SK-N-SH treated with all-trans-retinoic acid at 6 μM for 48 hours (cell line): Measurements from ENCODE around the gene HOMER1.

Source experiments
- ATAC-seq: fragments of 200-7000 bp; cut with Tn5 transposase; 3 replicates; pipeline ENCODE4 v1.9.1; 2020; ENCODE audit warnings: mild to moderate bottlenecking, moderate library complexity
- ARNTL ChIP-seq: fragments of 450-650 bp; formaldehyde crosslinking; IDR thresholded peaks from 2 replicates; pipeline ENCODE4 v1.5.0; 2020; ENCODE audit warnings: low read depth, mild to moderate bottlenecking, moderate library complexity, borderline replicate concordance
- BACH2 ChIP-seq: fragments of 250-450 bp; sonication (Bioruptor Pico); IDR thresholded peaks from 2 replicates; pipeline ENCODE4 v1.9.0; 2021; ENCODE audit warnings: mild to moderate bottlenecking, borderline replicate concordance
- CSDC2 ChIP-seq: fragments of 250-450 bp; sonication (Bioruptor Pico); IDR thresholded peaks from 2 replicates; pipeline ENCODE4 v1.5.0; 2020; ENCODE audit warnings: mild to moderate bottlenecking, moderate library complexity
- ESRRG ChIP-seq: fragments of 250-450 bp; sonication (Bioruptor Pico); IDR thresholded peaks from 2 replicates; pipeline ENCODE4 v1.6.1; 2021; ENCODE audit warnings: mild to moderate bottlenecking
- GLIS3 ChIP-seq: fragments of 250-450 bp; sonication (Bioruptor Pico); IDR thresholded peaks from 2 replicates; pipeline ENCODE4 v1.5.0; 2020; ENCODE audit warnings: mild to moderate bottlenecking, moderate library complexity
- OSR1 ChIP-seq: fragments of 250-450 bp; sonication (Bioruptor Pico); IDR thresholded peaks from 2 replicates; pipeline ENCODE4 v1.8.0; 2022; ENCODE audit warnings: moderate library complexity, mild to moderate bottlenecking, inconsistent platforms
- PPARA ChIP-seq: fragments of 250-450 bp; sonication (Bioruptor Pico); IDR thresholded peaks from 2 replicates; pipeline ENCODE4 v1.5.0; 2020; ENCODE audit warnings: mild to moderate bottlenecking, borderline replicate concordance
- SNAI2 ChIP-seq: fragments of 250-450 bp; sonication (Bioruptor Pico); IDR thresholded peaks from 2 replicates; pipeline ENCODE4 v1.5.0; 2020; ENCODE audit warnings: mild to moderate bottlenecking, moderate library complexity
- TCF4 ChIP-seq: fragments of 250-450 bp; sonication (Bioruptor Pico); IDR thresholded peaks from 2 replicates; pipeline ENCODE4 v1.8.0; 2021; ENCODE audit warnings: mild to moderate bottlenecking, moderate library complexity, borderline replicate concordance
- TOX ChIP-seq: fragments of 250-450 bp; sonication (Bioruptor Pico); IDR thresholded peaks from 2 replicates; pipeline ENCODE4 v1.8.0; 2021; ENCODE audit warnings: mild to moderate bottlenecking, moderate library complexity, borderline replicate concordance
- ZC3H10 ChIP-seq: fragments of 250-450 bp; sonication (Bioruptor Pico); IDR thresholded peaks from 2 replicates; pipeline ENCODE4 v1.5.1; 2021; ENCODE audit warnings: mild to moderate bottlenecking, moderate library complexity
- ZFP30 ChIP-seq: fragments of 450-650 bp; formaldehyde crosslinking; IDR thresholded peaks from 2 replicates; pipeline ENCODE4 v1.5.0; 2022; ENCODE audit warnings: mild to moderate bottlenecking, moderate library complexity
- ZNF565 ChIP-seq: fragments of 450-650 bp; formaldehyde crosslinking; conservative IDR thresholded peaks from 2 replicates; pipeline ENCODE4 v1.5.0; 2020; ENCODE audit warnings: low read depth, mild to moderate bottlenecking, moderate library complexity
- ZNF70 ChIP-seq: fragments of 450-650 bp; formaldehyde crosslinking; IDR thresholded peaks from 2 replicates; pipeline ENCODE4 v1.5.0; 2020; ENCODE audit warnings: mild to moderate bottlenecking, moderate library complexity
- ZNF8 ChIP-seq: fragments of 450-650 bp; formaldehyde crosslinking; IDR thresholded peaks from 2 replicates; pipeline ENCODE4 v1.5.0; 2020; ENCODE audit warnings: mild to moderate bottlenecking, moderate library complexity
- TF ChIP-seq, protein P1 (sequence below): fragments of 250-450 bp; sonication (Bioruptor Pico); IDR thresholded peaks from 2 replicates; pipeline ENCODE4 v1.8.0; 2020; ENCODE audit warnings: mild to moderate bottlenecking, moderate library complexity, borderline replicate concordance
- TF ChIP-seq, protein P2 (sequence below): fragments of 250-450 bp; sonication (Bioruptor Pico); IDR thresholded peaks from 2 replicates; pipeline ENCODE4 v1.8.0; 2021; ENCODE audit warnings: low read depth, mild to moderate bottlenecking, moderate library complexity, borderline replicate concordance
- TF ChIP-seq, protein P3 (sequence below): fragments of 250-450 bp; sonication (Bioruptor Pico); IDR thresholded peaks from 2 replicates; pipeline ENCODE4 v1.5.0; 2020; ENCODE audit warnings: mild to moderate bottlenecking, moderate library complexity
- TF ChIP-seq, protein P4 (sequence below): fragments of 250-450 bp; sonication (Bioruptor Pico); IDR thresholded peaks from 2 replicates; pipeline ENCODE4 v1.5.1; 2021; ENCODE audit warnings: mild to moderate bottlenecking, moderate library complexity
- TF ChIP-seq, protein P5 (sequence below): fragments of 250-450 bp; sonication (Bioruptor Pico); IDR thresholded peaks from 2 replicates; pipeline ENCODE4 v1.5.1; 2020; ENCODE audit warnings: low read depth, mild to moderate bottlenecking, moderate library complexity

Gene HOMER1

DNA sequence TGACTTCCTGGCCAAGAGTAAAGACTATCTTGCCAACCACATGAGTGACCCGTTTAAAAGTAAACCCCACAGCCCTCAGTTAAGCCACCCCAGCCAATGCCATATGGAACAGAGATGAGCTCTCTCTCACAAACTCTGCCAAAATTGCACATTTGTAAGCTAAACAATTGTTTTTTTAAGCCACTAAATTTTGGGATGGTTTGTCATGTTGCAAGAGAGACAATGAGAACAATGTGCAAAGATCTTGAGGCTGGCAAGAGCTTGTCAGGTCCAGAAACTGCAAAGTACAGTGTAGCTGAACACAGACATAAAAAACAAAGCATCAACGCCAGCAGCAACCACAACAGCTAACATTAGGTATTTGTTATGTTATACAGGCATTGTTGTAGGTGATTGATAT is 27.8 kb downstream of the HOMER1 start:
- TF ChIP-seq ESRRG (CRISPR knock-in tag) (no peak), ZFP30 (no peak), OSR1 (CRISPR knock-in tag) (no peak), PPARA (CRISPR knock-in tag) (no peak)
- TF ChIP-seq, protein P1, sequence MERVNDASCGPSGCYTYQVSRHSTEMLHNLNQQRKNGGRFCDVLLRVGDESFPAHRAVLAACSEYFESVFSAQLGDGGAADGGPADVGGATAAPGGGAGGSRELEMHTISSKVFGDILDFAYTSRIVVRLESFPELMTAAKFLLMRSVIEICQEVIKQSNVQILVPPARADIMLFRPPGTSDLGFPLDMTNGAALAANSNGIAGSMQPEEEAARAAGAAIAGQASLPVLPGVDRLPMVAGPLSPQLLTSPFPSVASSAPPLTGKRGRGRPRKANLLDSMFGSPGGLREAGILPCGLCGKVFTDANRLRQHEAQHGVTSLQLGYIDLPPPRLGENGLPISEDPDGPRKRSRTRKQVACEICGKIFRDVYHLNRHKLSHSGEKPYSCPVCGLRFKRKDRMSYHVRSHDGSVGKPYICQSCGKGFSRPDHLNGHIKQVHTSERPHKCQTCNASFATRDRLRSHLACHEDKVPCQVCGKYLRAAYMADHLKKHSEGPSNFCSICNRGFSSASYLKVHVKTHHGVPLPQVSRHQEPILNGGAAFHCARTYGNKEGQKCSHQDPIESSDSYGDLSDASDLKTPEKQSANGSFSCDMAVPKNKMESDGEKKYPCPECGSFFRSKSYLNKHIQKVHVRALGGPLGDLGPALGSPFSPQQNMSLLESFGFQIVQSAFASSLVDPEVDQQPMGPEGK (CRISPR knock-in tag), result no peak
- TF ChIP-seq, protein P2, sequence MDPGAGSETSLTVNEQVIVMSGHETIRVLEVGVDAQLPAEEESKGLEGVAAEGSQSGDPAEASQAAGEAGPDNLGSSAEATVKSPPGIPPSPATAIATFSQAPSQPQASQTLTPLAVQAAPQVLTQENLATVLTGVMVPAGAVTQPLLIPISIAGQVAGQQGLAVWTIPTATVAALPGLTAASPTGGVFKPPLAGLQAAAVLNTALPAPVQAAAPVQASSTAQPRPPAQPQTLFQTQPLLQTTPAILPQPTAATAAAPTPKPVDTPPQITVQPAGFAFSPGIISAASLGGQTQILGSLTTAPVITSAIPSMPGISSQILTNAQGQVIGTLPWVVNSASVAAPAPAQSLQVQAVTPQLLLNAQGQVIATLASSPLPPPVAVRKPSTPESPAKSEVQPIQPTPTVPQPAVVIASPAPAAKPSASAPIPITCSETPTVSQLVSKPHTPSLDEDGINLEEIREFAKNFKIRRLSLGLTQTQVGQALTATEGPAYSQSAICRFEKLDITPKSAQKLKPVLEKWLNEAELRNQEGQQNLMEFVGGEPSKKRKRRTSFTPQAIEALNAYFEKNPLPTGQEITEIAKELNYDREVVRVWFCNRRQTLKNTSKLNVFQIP (CRISPR knock-in tag), result no peak
- TF ChIP-seq, protein P3, sequence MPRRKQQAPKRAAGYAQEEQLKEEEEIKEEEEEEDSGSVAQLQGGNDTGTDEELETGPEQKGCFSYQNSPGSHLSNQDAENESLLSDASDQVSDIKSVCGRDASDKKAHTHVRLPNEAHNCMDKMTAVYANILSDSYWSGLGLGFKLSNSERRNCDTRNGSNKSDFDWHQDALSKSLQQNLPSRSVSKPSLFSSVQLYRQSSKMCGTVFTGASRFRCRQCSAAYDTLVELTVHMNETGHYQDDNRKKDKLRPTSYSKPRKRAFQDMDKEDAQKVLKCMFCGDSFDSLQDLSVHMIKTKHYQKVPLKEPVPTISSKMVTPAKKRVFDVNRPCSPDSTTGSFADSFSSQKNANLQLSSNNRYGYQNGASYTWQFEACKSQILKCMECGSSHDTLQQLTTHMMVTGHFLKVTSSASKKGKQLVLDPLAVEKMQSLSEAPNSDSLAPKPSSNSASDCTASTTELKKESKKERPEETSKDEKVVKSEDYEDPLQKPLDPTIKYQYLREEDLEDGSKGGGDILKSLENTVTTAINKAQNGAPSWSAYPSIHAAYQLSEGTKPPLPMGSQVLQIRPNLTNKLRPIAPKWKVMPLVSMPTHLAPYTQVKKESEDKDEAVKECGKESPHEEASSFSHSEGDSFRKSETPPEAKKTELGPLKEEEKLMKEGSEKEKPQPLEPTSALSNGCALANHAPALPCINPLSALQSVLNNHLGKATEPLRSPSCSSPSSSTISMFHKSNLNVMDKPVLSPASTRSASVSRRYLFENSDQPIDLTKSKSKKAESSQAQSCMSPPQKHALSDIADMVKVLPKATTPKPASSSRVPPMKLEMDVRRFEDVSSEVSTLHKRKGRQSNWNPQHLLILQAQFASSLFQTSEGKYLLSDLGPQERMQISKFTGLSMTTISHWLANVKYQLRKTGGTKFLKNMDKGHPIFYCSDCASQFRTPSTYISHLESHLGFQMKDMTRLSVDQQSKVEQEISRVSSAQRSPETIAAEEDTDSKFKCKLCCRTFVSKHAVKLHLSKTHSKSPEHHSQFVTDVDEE (CRISPR knock-in tag), result no peak
- ATAC-seq, result no peak

DNA sequence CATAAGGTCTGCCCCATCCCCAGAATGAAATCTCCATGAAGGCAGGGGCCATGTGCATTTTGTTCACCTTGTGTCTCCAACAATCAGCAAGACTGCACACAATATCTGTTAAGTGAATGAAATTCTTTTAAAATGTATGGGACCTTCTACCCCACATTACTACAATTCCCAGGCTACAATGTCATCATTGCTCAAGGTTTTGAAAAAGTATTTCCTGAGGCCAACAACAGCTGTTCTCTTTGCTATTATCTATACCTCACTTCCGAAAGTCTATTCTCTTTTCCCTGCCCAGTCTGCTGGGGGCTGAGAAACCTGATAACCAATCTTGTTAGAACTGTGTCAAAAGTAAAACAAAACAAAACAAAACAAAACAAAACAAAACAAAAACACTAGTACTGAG is 29.2 kb downstream of the HOMER1 start:
- TF ChIP-seq PPARA (CRISPR knock-in tag) (no peak), CSDC2 (CRISPR knock-in tag) (no peak), TCF4 (no peak), ZNF70 (no peak), ARNTL (CRISPR knock-in tag) (no peak), ZFP30 (no peak), ZNF565 (CRISPR knock-in tag) (no peak), ZC3H10 (CRISPR knock-in tag) (no peak), ZNF8 (CRISPR knock-in tag) (no peak), OSR1 (CRISPR knock-in tag) (no peak), TOX (CRISPR knock-in tag) (no peak), BACH2 (CRISPR knock-in tag) (no peak), SNAI2 (CRISPR knock-in tag) (no peak), GLIS3 (CRISPR knock-in tag) (no peak)
- TF ChIP-seq, protein P4, sequence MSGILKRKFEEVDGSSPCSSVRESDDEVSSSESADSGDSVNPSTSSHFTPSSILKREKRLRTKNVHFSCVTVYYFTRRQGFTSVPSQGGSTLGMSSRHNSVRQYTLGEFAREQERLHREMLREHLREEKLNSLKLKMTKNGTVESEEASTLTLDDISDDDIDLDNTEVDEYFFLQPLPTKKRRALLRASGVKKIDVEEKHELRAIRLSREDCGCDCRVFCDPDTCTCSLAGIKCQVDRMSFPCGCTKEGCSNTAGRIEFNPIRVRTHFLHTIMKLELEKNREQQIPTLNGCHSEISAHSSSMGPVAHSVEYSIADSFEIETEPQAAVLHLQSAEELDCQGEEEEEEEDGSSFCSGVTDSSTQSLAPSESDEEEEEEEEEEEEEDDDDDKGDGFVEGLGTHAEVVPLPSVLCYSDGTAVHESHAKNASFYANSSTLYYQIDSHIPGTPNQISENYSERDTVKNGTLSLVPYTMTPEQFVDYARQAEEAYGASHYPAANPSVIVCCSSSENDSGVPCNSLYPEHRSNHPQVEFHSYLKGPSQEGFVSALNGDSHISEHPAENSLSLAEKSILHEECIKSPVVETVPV (CRISPR knock-in tag), result no peak
- TF ChIP-seq, protein P3 (CRISPR knock-in tag), result no peak
- TF ChIP-seq, protein P2 (CRISPR knock-in tag), result no peak
- TF ChIP-seq, protein P5, sequence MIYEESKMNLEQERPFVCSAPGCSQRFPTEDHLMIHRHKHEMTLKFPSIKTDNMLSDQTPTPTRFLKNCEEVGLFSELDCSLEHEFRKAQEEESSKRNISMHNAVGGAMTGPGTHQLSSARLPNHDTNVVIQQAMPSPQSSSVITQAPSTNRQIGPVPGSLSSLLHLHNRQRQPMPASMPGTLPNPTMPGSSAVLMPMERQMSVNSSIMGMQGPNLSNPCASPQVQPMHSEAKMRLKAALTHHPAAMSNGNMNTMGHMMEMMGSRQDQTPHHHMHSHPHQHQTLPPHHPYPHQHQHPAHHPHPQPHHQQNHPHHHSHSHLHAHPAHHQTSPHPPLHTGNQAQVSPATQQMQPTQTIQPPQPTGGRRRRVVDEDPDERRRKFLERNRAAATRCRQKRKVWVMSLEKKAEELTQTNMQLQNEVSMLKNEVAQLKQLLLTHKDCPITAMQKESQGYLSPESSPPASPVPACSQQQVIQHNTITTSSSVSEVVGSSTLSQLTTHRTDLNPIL, result no peak
- TF ChIP-seq, protein P1 (CRISPR knock-in tag), result no peak
- TF ChIP-seq, all 23 proteins: peak for 0
- no peak for ATAC-seq
